HG03354 (cell line): ENCODE measurements around the gene CEP68.
"Not testable (repeated sequence)": the region's sequence is repeated elsewhere in the genome, so short reads cannot be mapped to it uniquely, and the experiment has no call there.

Experiments
- ATAC-seq: cut with Tn5 transposase; IDR thresholded peaks from one replicate; pipeline ENCODE4 v1.9.1; 2021; ENCODE audit warnings: mild to moderate bottlenecking; ENCODE audit not compliant: unreplicated experiment, poor library complexity, severe bottlenecking

The CEP68 gene

GRCh38 chr2:65056215-65057053 lies at the start of gene CEP68:
CEP68 (plus strand) TSS chr2:65056416; CDS start chr2:65069445, 13,029 bp downstream.
- peak; percentile 86 for ATAC-seq

- no peak for ATAC-seq
Observed at GRCh38 chr2:65013776-65014175, 42.4 kb upstream of the CEP68 start.

GRCh38 chr2:65015731-65016130 lies 40.5 kb upstream of the CEP68 start:
- ATAC-seq, result no peak

- ATAC-seq, result no peak
Observed at GRCh38 chr2:65016789-65017188, 39.4 kb upstream of the CEP68 start.

- ATAC-seq, result no peak
Observed at GRCh38 chr2:65017335-65017734, 38.9 kb upstream of the CEP68 start.

GRCh38 chr2:65018141-65018582 lies 38.1 kb upstream of the CEP68 start:
- ATAC-seq, result no peak

- no peak for ATAC-seq
Observed at GRCh38 chr2:65019010-65019409, 37.2 kb upstream of the CEP68 start.

- ATAC-seq, result no peak
Observed at GRCh38 chr2:65019675-65020195, 36.5 kb upstream of the CEP68 start.

GRCh38 chr2:65020251-65020650 lies 36.0 kb upstream of the CEP68 start:
- not testable (repeated sequence) for ATAC-seq

- no peak for ATAC-seq
Observed at GRCh38 chr2:65020943-65021528, 35.2 kb upstream of the CEP68 start.

GRCh38 chr2:65021709-65022108 lies 34.5 kb upstream of the CEP68 start:
- no peak for ATAC-seq

GRCh38 chr2:65022189-65022588 lies 34.0 kb upstream of the CEP68 start:
- ATAC-seq, result no peak

- ATAC-seq, result no peak
Observed at GRCh38 chr2:65023742-65024141, 32.5 kb upstream of the CEP68 start.

- ATAC-seq, result no peak
Observed at GRCh38 chr2:65024149-65024829, 31.9 kb upstream of the CEP68 start.

GRCh38 chr2:65025453-65026123 lies 30.6 kb upstream of the CEP68 start:
- no peak for ATAC-seq

- ATAC-seq, result no peak
Observed at GRCh38 chr2:65026154-65026553, 30.1 kb upstream of the CEP68 start.

GRCh38 chr2:65026704-65027464 lies 29.3 kb upstream of the CEP68 start:
- ATAC-seq, result peak; percentile 52

GRCh38 chr2:65027616-65028244 lies 28.5 kb upstream of the CEP68 start:
- no peak for ATAC-seq
